ENCODE data around the gene PLXNA1. TPM values are rescaled to one million over a fixed set of nuclear protein-coding genes. Genes with fewer than 3 reads are reported as not detected.

The PLXNA1 gene
- polyA plus RNA-seq, 1 of the 3 experiments (the other 2 are of a cell fraction) = 48.1 TPM

- H3K4me1 ChIP-seq (ENCODE audit: control insufficient read depth in 1 of 2, insufficient read depth in 2 of 2, low read depth in 1 of 2, low read length in 1 of 2) = no peaks in the 10 kb centered on the region; a peak in 1 of 4 replicates
- H3K9me3 ChIP-seq = no peaks in the 10 kb centered on the region
- TF ChIP-seq RXRA (IDR thresholded peaks at IDR 0.05; ENCODE audit: borderline replicate concordance, low read depth) (no peak), PBX3 (IDR thresholded peaks at IDR 0.05) (no peak), MAX (IDR thresholded peaks at IDR 0.05; ENCODE audit: low read depth) (no peak), GATA2 (CRISPR knock-in tag; IDR thresholded peaks at IDR 0.05) (no peak)
- peaks cover 0 to 2% of the 10 kb centered on the region in 2 experiments for H3K36me3 ChIP-seq (replicated peaks in 1 of 2; ENCODE audit: control insufficient read depth in 1 of 2, insufficient read depth in 2 of 2, low read length in 1 of 2)
- H3K27ac ChIP-seq (ENCODE audit: low read depth in 2 of 2, low read length in 1 of 2) = no peak overlapping the region
- ChIA-PET CTCF (interaction anchor here (1.0 to 2.0 kb wide), 5 partner anchors 8 to 503 kb away, joined by 3 to 8 read pairs (median 4); no protein-coding TSS in a partner anchor), POLR2A (no interaction called here)
- no peaks in the 10 kb centered on the region for H3K79me2 ChIP-seq (ENCODE audit: insufficient read depth)
- WGBS (ENCODE audit: low lambda C conversion rate) = 93% methylated on average over 8 of the region's 10 CpGs
- no peak overlapping the region for H2AFZ ChIP-seq (ENCODE audit: low read depth)
- H3K4me2 ChIP-seq = no peak overlapping the region
- DNase-seq = no peak
- no peaks in the 10 kb centered on the region for H4K20me1 ChIP-seq (ENCODE audit: insufficient read depth)
- no peak overlapping the region for H3K4me3 ChIP-seq (ENCODE audit: low read depth in 2 of 2, low read length in 1 of 2)
- no peaks in the 10 kb centered on the region for H3F3A ChIP-seq (replicated peaks; ENCODE audit: insufficient read depth)
- H3K9ac ChIP-seq = no peak overlapping the region
- no peaks in the 10 kb centered on the region for H3K9me2 ChIP-seq
- H3K27me3 ChIP-seq (ENCODE audit: insufficient read depth) = no peaks in the 10 kb centered on the region
Observed at GRCh38 chr3:126952261-126952982, 30.5 kb upstream of the PLXNA1 start.

GRCh38 chr3:126952983-126953660 is 29.8 kb upstream of the PLXNA1 start:
- Histone ChIP-seq H4K20me1 (ENCODE audit: insufficient read depth) (no peaks in the 10 kb centered on the region), H2AFZ (ENCODE audit: low read depth) (no peak overlapping the region), H3K9me2 (no peaks in the 10 kb centered on the region), H3K4me2 (no peak overlapping the region), H3K79me2 (ENCODE audit: insufficient read depth) (no peaks in the 10 kb centered on the region), H3K27me3 (ENCODE audit: insufficient read depth) (no peaks in the 10 kb centered on the region), H3K9me3 (no peaks in the 10 kb centered on the region), H3K4me1 (ENCODE audit: control insufficient read depth in 1 of 2, insufficient read depth in 2 of 2, low read depth in 1 of 2, low read length in 1 of 2) (peaks cover 0 to 3% of the 10 kb centered on the region in 2 experiments; a peak in 1 of 4 replicates), H3K9ac (no peak overlapping the region), H3F3A (replicated peaks; ENCODE audit: insufficient read depth) (no peaks in the 10 kb centered on the region), H3K27ac (ENCODE audit: low read depth in 2 of 2, low read length in 1 of 2) (no peak overlapping the region), H3K36me3 (replicated peaks in 1 of 2; ENCODE audit: control insufficient read depth in 1 of 2, insufficient read depth in 2 of 2, low read length in 1 of 2) (no peaks in the 10 kb centered on the region), H3K4me3 (ENCODE audit: low read depth in 2 of 2, low read length in 1 of 2) (no peak overlapping the region)
- ChIA-PET POLR2A (no interaction called here), CTCF (interaction anchor here (1.0 to 2.0 kb wide), 5 partner anchors 14 to 503 kb away, joined by 3 to 5 read pairs (median 3); partner anchors contain the start of gene PLXNA1)
- TF ChIP-seq YY1 (IDR thresholded peaks at IDR 0.05; ENCODE audit: low read depth) (no peak), RCOR1 (IDR thresholded peaks at IDR 0.05; ENCODE audit: low read length) (no peak), RXRA (IDR thresholded peaks at IDR 0.05; ENCODE audit: borderline replicate concordance, low read depth) (no peak), TEAD4 (IDR thresholded peaks at IDR 0.05; ENCODE audit: borderline replicate concordance, insufficient read depth) (no peak), TAF1 (IDR thresholded peaks at IDR 0.05; ENCODE audit: borderline replicate concordance, low read depth, low read length) (no peak), JUND (IDR thresholded peaks at IDR 0.05) (no peak), GATA2 (CRISPR knock-in tag; IDR thresholded peaks at IDR 0.05) (no peak), NFIC (IDR thresholded peaks at IDR 0.05; ENCODE audit: borderline replicate concordance) (no peak), EZH2phosphoT487 (IDR thresholded peaks at IDR 0.05; ENCODE audit: borderline replicate concordance, low read depth) (no peak), GABPA (IDR thresholded peaks at IDR 0.05; ENCODE audit: low read depth) (no peak), RAD21 (IDR thresholded peaks at IDR 0.05; ENCODE audit: low read length) (no peak), RFX5 (IDR thresholded peaks at IDR 0.05; ENCODE audit: low read length) (no peak), REST (IDR thresholded peaks at IDR 0.05; ENCODE audit: low read depth, low read length) (no peak), SIN3A (IDR thresholded peaks at IDR 0.05; ENCODE audit: borderline replicate concordance, low read depth, low read length) (no peak), TCF12 (IDR thresholded peaks at IDR 0.05) (no peak), CTCF (IDR thresholded peaks at IDR 0.05) (no peak), NRF1 (IDR thresholded peaks at IDR 0.05; ENCODE audit: low read depth, low read length) (no peak), POLR2AphosphoS5 (IDR thresholded peaks at IDR 0.05; ENCODE audit: low read depth, low read length) (no peak)
- WGBS (ENCODE audit: low lambda C conversion rate) = 91% methylated on average over 9 of the region's 12 CpGs
- DNase-seq = no peak

Data from SK-N-SH (cell line).